HG02642 (cell line): Measurements from ENCODE around the gene FRMD7.
"Not testable (repeated sequence)": the region's sequence is repeated elsewhere in the genome, so short reads cannot be mapped to it uniquely, and the experiment has no call there.

Experiments used
- ATAC-seq: cut with Tn5 transposase; IDR thresholded peaks from one replicate; pipeline ENCODE4 v1.9.1; 2021; ENCODE audit warnings: mild to moderate bottlenecking; ENCODE audit not compliant: unreplicated experiment, poor library complexity

Gene FRMD7, protein sequence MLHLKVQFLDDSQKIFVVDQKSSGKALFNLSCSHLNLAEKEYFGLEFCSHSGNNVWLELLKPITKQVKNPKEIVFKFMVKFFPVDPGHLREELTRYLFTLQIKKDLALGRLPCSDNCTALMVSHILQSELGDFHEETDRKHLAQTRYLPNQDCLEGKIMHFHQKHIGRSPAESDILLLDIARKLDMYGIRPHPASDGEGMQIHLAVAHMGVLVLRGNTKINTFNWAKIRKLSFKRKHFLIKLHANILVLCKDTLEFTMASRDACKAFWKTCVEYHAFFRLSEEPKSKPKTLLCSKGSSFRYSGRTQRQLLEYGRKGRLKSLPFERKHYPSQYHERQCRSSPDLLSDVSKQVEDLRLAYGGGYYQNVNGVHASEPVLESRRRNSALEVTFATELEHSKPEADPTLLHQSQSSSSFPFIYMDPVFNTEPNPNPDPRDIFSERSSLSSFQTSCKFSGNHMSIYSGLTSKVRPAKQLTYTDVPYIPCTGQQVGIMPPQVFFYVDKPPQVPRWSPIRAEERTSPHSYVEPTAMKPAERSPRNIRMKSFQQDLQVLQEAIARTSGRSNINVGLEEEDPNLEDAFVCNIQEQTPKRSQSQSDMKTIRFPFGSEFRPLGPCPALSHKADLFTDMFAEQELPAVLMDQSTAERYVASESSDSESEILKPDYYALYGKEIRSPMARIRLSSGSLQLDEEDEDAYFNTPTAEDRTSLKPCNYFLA

DNA sequence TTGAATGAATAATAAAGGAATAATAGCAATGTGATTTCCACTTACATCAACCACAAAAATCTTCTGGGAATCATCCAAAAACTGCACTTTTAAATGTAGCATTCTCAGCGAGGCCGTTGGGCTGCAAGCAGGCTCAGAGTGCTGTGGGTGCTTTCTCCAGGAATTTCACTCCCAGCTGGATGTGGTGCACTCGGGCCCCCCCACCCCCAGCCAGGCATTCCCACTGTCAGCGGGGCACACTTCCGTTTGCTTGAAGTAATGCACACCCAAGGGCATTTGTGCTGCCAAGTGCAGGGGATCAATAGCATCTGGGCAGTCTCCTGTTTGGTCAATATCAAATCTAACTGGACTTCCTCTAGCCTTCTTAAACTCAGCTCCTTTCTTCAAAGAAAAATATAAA, at the start of gene FRMD7:
TSS of gene FRMD7 (minus strand) at position 278 of the 400 bp plus-strand sequence. CDS start at position 102, 176 bp downstream.
- no peak for ATAC-seq

DNA sequence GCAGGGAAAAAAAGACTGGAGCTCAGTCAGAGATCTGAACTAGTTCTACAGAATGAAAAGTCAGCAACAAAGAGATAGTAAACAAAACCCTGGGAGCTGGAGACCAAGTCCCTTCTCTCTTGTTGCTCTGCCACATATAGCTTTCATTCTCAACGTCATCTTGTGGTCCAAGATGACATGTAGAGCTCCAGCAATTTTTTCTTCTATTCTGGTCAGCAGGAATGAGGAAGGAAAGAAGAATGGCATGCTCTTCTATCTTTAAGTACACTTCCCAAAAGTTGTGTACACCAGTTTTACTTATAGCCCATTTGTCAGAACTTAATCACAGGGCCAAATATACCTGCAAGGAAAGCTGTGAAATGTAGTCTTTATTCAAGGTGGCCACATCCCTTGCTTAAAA, 45.8 kb upstream of the FRMD7 start:
- no peak for ATAC-seq

DNA sequence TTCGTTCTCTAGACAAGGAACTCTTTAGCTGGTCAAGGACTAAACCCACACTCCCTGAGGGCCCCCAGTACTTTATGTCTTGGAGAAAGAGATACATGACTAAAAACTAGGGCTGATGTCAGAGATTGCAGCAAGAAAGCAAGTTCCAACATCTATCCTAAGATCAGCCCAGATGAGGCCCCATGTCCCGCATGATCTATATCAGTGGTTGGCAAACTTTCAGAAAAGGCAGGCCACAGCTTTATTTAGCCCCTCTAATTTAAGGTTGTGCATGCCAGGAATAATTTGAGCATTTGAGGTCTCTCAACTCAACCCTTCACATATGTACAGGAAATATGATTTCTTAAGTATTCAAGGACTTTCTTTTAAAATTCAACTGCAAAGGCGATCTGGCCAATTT, 44.1 kb upstream of the FRMD7 start:
- no peak for ATAC-seq

DNA sequence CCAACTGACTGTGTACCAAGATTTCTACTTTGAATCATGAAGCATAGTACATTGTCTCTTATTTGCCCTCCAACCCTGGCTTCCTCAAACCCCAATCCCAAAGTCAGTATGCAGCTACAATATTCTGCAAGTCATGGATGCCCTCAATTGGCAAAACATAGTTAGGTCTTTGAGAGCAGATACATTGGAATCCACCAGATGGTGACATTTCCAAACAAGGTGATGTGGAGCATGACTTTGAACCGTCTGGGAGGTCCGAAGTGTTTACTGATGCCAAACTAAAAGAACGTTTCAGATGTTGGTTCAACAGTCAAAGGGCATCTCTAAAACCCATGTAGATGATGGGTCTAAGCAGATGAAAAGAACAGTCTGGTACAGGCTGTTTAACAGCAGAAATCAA, 43.7 kb upstream of the FRMD7 start:
- no peak for ATAC-seq

DNA sequence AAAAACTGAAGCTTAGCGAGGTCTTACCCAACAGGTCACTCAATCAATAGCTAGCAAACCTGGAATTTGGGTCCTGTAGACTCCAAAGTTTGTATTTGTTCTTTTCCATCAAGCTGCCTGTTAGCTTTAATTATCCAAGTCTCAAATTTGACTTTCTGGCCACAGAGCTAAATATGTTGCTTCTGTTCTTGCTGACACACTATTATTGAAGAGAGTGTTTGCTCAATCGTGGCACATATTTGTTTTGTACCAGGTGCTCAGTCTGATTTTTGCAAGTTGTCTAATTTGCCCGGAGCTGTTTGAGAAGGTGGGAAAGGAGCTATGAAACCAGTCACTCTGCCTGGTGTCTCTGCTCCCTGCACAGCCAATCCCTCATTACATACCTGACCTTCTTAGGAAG, 41.7 kb upstream of the FRMD7 start:
- ATAC-seq = no peak

DNA sequence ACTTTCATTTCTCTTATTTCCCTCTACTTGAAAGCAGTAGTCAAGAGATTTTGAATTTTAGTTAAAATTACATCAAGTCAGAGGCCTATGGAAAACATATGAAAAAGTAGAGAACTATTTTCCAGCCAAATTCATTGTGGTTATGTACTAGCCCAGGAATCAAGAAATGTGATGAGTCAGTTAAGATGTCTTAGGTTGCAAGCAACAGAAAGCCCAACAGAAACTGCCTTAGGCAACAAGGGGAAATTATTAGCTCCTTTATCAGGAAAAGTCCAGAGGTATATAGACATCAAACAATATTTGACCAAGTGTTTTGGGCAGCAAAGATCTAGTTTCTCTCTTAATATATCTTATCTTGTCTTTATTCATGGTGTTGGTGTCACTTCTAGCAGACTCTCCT, 37.8 kb upstream of the FRMD7 start:
- ATAC-seq = no peak

DNA sequence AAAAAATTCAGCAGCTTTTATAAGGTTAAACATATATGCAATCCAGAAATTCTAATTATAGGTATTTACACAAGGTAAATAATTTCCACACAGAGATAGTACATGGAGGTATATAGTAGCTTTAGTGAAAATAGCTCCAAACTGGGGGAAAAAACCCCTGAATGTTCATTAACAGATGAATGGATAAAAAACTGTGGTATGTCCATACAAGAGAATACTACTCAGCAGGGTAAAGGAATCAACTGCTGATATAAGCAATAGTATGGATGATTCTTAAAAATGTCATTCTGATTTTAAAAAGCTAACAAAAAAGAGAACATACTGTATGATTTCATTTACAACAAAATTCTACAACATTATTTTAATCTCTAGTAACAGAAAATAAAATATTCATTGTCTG, 37.2 kb upstream of the FRMD7 start:
- no peak for ATAC-seq

DNA sequence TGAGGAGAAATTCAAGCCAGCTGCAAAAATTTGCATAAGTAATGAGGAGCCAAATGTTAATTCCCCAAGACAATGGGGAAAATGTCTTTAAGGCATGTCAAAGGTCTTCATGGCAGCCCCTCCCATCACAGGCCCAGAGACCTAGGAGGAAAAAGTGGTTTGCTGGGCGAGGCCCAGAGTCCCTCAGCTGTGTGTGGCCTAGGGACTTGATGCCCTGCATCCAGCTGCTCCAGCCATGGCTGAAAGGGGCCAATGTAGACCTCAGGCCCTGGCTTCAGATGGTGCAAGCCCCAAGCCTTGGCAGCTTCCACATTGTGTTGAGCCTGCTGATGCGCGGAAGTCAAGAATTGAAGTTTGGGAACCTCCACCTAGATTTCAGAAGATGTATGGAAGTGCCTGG, 35.3 kb upstream of the FRMD7 start:
- ATAC-seq = not testable (repeated sequence)

DNA sequence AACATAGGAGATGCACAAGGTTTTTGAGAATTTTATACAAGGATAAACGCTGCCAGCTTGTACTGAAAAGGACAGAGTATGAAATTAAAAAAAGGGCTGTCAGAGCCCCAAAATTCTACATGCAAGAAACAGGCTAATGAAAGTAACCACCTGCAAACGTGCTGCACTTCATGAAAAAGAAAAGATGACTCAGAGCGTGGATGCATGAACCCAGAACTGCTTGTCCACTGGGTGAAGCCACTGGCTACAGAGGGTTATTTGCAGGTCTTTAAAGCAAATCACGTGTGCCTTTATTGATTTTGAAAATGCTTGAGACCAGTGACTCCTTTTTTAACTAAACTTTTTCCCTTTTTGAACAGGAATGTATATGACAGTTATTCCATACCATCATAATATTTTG, 25.3 kb upstream of the FRMD7 start:
- ATAC-seq = no peak

DNA sequence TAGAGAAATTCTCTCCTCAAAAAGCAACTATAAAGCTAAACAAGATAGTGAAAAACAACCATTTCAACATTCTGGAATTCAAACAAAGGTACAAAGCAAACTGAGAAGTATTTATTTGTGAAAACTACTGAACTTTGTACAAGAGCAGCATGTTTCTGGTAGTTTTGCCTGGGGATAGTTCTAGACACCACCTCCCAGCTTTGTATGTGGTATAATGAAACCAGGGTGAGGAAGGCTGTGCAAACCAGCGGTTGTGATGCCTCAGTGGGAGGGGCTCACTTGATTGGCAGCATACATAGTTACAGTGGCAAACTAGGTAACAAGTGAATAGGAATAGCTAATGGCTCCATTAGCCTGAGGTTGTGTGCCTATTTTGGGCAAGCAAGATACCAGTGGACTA, 18.6 kb upstream of the FRMD7 start:
- no peak for ATAC-seq

DNA sequence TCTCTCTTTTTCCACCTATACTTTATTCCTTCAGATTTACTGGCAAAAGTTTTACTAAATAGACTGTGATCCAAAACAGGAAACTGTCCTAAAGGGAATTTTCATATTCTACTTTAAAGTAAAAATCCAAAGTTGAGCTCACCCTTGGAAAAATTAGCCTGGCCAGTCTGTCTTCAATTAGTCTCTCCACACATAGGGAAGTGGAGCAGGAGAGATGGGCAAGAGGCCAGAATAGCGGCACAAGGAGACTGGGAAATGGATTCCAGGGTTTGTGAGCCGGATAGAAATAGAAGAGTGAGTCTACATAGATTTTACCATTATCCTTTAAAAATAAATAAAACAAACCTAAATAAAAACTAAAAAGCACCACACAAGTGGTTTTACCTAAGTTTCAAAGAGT, 16.2 kb upstream of the FRMD7 start:
- ATAC-seq = no peak

DNA sequence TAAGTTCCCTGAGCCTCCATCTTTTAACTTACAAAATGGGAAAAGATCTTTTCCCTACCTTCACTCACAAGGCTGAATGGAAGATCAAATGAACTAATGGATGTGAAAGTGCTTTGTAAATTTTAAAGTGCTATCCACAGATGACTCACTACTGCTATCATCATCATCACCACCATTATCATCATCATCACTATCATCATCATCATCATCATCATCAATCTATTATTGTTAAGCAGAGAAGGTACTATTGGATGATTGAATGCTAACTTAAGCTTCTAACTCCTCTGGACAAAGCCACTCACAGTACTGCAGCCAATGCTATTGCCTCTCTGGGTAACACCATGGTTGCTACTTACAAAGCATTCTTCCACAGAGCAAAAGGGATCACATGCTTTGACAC, 1.9 kb downstream of the FRMD7 start:
- no peak for ATAC-seq

DNA sequence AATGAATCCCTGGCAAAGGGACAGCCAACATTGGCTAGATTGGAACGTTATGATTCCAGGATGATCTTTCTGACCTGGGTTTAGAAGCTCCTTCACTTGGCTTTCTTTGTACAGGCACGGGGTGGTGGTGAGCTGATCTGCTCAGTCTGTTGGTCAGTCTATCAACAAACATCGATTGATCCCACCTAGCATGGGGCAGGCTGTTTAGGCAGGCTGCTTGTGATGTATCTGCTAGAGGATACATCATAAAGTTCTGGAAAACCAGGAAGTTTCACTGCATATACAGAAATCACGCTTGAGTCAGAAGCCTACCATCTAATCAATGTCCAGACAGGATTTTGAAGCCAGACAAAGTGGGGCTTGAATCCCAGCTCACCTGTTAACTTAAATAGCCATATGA, 6.9 kb downstream of the FRMD7 start:
- no peak for ATAC-seq

DNA sequence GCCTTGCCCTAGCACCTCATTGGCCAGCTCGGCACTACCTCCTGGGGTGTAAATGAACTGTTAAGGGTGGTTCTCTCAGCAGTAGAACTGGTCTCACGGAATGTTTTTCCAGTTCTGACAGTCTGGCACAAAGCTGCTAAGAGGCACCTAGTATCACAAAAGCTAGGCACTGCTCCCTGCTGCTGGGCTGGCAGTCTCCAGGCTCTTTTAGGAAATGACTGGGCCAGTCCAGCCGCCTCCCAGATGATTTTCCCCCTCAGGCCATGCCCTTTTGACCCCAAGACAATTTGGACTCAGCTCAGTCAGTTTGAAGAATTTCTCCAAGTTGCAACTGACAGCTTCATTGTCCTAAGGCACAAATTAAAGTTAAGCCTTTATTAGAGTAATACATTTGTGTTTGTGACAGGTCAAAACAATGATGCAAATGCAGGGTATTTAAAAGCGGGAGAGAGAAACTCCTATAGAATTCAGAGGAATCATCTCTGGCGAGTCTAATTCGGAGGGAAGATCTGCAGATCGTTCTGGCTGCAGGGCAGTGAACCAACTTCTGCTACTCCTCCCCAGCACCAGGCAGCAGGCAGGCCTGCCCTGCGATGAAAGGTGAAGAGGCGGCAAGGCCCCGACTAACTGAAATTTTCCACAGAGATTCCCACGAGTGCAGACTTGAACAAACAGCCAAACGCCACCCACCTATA, 7.9 kb downstream of the FRMD7 start:
- ATAC-seq = no peak

DNA sequence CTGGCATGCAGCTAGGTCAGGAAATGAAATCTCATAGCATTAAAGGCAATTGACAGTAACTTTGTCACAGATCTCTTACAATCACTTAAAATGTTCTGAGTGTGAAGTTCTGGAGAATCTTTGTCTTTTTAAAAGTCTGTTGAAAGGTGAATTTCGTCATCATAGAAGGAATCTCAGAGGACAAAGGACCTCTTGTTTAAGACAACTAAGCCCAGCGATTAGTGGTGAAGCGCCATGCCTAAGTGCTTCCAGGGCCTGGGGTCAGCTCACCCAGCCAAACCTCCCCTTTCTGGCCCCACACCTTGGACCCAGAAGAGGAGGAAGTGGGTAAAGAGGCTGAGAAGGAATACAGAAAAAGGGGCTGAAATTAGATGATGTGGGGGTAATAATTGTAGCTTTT, 8.5 kb downstream of the FRMD7 start:
- no peak for ATAC-seq

DNA sequence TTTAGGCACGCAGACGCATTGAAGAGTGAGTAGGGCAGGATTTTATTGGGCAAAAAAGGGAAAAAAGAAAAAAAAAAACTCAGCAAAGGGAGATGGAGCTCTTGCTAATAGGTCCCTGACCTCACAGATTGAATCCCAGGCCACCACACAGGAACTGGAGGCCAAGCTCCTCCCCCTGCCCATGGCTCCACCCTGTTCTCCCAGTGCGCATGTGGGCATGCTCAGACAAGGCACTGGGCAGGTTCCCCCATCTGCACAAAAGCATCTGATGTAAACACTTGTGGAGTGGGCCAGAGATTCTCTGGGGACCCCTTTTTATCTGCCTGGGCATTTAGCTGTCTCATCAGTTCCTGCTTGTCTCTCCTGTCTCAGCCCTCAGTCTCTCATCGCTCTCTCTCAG, 9.5 kb downstream of the FRMD7 start:
- ATAC-seq = no peak

DNA sequence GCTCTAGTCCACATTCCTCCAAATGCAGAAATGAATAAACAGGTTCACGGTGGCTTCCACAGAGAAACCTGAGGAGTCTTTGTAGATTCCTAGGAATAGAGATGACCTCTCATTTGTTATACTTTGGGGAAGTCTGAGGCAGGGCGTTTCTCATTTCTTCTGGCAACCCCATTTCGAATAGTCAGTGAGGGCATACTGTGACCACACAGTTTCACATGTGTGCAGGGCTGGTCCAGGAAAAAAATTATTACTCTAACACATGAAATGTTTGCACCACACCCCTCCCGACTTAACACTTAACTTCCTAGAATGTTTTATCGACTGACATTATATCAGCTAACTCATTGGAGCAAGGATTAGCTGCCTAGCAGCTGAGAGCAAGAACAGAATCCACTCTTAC, 12.0 kb downstream of the FRMD7 start:
- ATAC-seq = no peak

DNA sequence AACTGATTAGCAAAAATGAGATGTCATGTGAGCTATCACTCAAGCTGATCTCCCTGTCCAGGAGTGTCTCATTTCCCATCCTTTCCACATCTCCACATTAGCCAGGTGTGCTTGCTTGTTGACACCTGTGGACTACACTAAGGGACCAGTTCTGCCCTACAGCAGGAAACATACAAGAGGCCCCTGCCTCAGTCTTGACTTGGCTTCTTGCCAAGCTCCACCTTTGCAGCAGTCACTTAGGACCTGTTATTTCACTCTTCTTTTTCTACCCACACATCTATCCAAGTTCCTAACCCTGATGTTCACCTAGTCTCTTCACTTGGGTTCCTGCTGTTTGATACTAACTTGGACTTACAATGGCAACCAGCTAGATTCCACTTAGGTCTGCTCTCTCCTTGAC, 13.2 kb downstream of the FRMD7 start:
- ATAC-seq = no peak

DNA sequence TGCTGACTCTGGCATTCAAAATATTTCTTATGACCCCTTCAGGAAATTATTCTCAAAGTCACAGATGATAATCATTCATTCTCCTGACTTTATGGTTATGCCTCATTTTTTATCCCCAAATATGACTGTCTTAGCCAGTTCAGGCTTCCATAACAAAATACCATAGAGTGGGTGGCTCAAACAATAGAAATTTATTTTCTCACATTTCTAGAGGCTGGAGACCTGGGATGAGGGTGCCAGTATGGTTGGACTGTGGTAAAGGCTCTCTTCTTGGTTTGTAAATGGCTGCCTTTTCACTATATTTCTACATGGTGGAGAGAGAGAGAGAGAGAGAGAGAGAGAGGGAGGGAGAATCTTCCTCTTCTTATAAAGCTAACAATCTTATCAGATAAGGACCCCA, 20.5 kb downstream of the FRMD7 start:
- ATAC-seq = no peak

DNA sequence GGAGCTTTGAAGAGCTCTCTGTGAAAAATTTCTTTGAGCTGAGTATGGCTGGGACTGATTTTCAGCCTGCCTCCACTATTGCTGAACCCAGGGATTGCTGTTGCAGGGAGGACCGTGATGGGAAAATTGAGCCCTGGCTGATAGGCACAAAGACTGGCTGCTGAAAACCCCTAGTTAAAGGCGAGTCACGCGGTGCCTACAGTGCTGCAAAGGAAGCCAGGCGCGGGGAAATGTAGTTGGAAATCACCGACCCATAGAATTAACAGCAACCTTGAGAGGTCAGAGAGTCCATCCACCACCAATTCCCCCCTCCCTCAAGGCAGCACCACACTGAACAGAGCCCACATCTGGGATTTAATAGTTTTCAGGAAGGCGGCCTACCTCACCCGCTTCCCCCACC, 26.0 kb downstream of the FRMD7 start:
- ATAC-seq = no peak

DNA sequence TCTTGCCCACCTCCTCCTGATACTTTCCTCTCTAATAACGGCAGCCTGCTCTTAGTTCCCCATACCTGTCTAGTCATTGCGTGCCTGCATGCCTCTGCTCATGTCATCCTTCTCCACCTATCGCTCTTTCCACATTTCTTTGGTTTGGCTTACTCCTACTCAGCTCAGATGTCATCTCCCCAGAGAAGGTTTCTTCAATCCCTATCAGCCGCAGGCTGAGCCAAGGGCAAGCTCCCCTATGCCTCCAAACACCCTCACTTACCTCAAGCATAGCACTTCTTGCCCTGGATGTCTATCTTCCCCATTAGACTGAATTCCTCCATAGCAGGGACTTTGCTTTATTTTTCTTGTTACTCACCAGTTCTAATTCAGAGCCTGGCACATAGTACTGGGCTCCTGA, 26.6 kb downstream of the FRMD7 start:
- ATAC-seq = no peak
